ENCODE results near the gene FHIT.

Gene FHIT

DNA sequence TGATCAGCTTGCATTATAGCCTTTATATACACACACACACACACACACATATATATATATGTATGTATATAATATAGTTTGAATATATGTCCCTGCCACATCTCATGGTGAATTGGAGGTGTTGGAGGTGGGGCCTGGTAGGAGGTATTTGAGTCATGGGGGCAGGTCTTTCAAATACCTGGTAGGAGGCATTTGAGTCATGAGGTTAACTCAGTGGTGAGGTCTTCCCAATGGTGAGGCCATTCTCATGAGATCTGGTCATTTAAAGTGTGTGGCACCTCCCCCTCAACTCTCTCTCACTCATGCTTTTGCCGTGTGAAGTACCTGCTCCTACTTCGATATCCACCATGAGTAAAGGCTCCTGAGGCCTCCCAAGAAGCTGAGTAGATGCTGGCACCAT, 27.5 kb upstream of the FHIT start:
- no peak overlapping the region for H3K4me3 ChIP-seq (ENCODE audit: low read length)
- TF ChIP-seq, protein P1, sequence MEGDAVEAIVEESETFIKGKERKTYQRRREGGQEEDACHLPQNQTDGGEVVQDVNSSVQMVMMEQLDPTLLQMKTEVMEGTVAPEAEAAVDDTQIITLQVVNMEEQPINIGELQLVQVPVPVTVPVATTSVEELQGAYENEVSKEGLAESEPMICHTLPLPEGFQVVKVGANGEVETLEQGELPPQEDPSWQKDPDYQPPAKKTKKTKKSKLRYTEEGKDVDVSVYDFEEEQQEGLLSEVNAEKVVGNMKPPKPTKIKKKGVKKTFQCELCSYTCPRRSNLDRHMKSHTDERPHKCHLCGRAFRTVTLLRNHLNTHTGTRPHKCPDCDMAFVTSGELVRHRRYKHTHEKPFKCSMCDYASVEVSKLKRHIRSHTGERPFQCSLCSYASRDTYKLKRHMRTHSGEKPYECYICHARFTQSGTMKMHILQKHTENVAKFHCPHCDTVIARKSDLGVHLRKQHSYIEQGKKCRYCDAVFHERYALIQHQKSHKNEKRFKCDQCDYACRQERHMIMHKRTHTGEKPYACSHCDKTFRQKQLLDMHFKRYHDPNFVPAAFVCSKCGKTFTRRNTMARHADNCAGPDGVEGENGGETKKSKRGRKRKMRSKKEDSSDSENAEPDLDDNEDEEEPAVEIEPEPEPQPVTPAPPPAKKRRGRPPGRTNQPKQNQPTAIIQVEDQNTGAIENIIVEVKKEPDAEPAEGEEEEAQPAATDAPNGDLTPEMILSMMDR (conservative IDR thresholded peaks at IDR 0.05; ENCODE audit: low read depth, low read length), result no peak
- DNase-seq (ENCODE audit: low read depth), result no peak

DNA sequence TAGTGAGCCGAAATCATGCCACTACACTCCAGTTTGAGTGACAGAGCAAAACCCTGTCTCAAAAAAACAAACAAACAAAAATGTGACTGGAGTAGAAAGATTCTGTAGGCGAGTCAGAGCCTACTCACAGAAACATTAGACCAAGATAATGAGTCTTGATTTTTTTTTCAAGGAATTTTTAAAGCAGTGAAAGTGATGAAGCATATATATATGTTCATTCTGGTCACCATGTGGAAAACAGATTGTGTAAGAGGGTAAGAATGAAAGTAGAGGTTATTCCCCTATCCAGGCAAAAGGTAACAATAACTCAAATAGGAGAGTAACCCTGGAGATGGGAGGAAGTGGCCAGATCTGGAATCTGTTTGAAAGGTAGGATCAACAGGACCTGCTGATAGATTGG, 26.2 kb upstream of the FHIT start:
- no peak for DNase-seq (ENCODE audit: low read depth)
- H3K4me3 ChIP-seq (ENCODE audit: low read length), result no peak overlapping the region
- TF ChIP-seq, protein P1 (conservative IDR thresholded peaks at IDR 0.05; ENCODE audit: low read depth, low read length), result no peak

DNA sequence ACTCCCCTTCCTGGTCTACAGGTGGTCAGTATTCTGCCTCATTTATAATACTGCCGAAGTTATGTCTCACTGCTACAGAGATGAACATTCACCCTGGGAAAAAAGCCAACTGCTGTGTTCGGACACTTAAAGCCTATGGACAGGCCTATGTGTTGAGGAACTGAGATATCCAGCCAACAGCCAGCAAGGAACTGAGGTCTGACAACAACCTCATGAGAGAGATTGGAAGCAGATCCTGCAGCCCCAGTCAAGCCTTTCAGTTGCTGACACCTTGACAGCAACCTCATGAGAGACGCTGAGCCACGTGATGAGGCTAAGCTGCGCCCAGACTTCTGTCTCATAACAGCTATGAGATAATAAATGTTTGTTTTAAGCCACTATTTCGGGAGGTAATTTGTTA, 18.2 kb upstream of the FHIT start:
- TF ChIP-seq, protein P1 (conservative IDR thresholded peaks at IDR 0.05; ENCODE audit: low read depth, low read length), result no peak
- no peak overlapping the region for H3K4me3 ChIP-seq (ENCODE audit: low read length)
- no peak for DNase-seq (ENCODE audit: low read depth)

DNA sequence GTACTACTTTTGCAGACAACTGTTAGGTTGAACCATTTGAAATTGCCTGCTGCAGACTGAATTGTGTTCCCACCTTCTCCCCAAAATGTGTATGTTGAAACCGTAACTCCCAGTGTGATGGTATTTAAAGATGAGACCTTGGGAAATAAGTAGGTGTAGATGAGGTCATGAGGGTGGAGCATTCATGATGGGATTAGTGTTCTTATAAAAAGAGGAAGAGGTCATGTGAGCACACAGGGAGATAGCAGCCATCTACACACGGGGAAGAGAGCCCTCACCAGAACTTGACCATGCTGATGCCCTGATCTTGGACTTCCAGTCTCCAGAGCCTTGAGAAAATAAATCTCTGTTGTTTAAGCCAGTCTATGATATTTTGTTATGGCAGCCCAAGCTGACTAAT, 17.4 kb upstream of the FHIT start:
- H3K4me3 ChIP-seq (ENCODE audit: low read length), result no peak overlapping the region
- TF ChIP-seq, protein P1 (conservative IDR thresholded peaks at IDR 0.05; ENCODE audit: low read depth, low read length), result no peak
- DNase-seq (ENCODE audit: low read depth), result no peak

DNA sequence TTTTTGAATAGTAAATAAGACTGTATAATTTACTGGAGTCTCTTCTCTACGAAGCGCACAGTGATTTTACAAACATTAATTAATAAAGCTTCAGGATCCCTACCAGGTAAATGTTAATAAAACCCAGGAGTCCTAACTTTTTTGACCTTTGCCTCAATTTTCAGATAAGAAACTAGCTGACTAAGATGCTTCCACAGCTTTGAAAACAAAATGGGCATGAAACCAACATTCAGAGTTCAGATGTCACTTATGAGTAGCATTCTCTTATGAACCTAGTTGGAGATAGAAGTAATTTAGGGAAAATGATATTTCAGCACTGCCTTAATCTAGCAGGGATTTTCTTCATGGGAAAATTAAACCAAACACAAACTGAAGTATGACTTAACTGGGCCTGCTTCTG, 13.0 kb upstream of the FHIT start:
- DNase-seq (ENCODE audit: low read depth), result no peak
- H3K4me3 ChIP-seq (ENCODE audit: low read length), result no peak overlapping the region
- TF ChIP-seq, protein P1 (conservative IDR thresholded peaks at IDR 0.05; ENCODE audit: low read depth, low read length), result no peak

DNA sequence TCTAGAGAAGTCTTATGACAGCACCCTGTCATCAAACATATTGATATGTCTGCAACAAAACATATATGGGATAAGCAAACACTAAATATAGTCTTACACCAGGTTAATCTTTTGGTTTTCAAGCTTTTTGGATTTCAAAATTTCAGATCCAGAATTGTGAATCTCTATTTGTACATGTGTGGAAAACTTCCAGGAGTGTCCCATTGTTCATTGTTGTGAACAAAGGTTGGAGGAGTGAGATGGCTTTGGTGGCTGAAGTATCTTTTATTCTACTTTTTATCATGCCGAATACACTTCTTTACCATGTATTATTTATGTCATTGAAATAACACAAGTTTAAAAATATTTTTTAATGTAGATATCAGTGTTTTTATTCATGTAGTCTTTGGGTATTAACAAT, 5.9 kb upstream of the FHIT start:
- TF ChIP-seq, protein P1 (conservative IDR thresholded peaks at IDR 0.05; ENCODE audit: low read depth, low read length), result no peak
- no peak overlapping the region for H3K4me3 ChIP-seq (ENCODE audit: low read length)
- no peak for DNase-seq (ENCODE audit: low read depth)

DNA sequence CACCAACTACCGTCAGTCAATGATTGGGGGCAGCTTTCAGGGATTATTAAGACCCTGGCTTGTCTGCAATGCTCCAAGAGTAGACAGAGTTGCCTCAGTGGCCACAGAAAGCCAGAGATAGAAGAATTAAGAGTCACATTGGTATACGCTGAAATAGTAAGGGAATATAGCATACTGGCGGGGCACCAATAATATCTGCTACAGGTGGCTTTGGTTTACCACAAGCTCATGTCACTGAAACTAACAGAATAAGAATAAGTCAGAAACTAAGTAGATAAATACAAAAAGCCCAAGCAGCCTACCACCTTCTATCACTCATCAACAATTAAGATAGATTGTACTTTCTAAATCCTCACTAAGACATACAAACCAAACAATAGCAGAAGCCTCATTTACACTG, 2.5 kb upstream of the FHIT start:
- TF ChIP-seq, protein P1 (conservative IDR thresholded peaks at IDR 0.05; ENCODE audit: low read depth, low read length), result no peak
- DNase-seq (ENCODE audit: low read depth), result no peak
- H3K4me3 ChIP-seq (ENCODE audit: low read length), result no peak overlapping the region
